IPS DF 4.7 (cell line): ENCODE data around the gene EPHB4.

ENCODE experiments used
- DNase-seq: peaks from one replicate; pipeline ENCODE4 v3.0.0-alpha.2; 2013; ENCODE audit warnings: low spot score; ENCODE audit errors: extremely low read depth

The EPHB4 gene

GRCh38 chr7:100854146-100854895, 27.0 kb upstream of the EPHB4 start:
- no peak for DNase-seq

- DNase-seq = peak; percentile 69
Measured at GRCh38 chr7:100852048-100852872, 24.9 kb upstream of the EPHB4 start, which contains the start of gene SLC12A9. TSS of gene SLC12A9 (plus strand) at chr7:100852713. CDS start at chr7:100854198, 1,485 bp downstream.

GRCh38 chr7:100847360-100847759, 20.0 kb upstream of the EPHB4 start:
- no peak for DNase-seq

DNA sequence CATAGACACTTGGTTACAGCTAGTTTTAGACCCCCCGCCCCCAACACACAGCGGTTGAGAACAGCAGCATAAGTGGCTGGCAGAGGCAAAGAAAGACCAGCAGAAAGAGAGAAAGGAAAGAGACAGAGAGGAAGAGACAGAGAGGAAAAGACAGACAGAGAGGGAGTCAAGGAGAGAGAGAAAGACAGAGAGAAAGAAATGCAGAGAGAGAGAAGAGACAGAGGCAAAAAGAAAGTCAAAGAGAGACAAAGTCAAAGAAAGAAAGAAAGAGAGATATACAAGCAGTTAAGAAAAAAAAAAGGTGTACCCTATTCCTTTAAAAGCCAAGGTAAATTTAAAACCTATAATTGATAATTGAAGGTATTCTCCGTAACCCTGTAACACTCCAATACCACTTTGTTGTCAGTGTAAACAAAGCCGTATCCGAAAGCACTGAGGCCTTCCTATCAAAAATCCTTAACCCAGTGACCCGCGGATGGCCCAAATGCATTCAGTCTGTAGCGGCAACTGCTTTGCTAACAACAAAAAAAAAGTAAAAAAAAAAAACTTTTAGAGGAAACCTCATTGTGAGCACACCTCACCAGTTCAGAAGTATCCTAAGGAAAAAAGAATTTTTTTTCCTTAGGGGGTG, 13.3 kb upstream of the EPHB4 start:
- DNase-seq = no peak

DNA sequence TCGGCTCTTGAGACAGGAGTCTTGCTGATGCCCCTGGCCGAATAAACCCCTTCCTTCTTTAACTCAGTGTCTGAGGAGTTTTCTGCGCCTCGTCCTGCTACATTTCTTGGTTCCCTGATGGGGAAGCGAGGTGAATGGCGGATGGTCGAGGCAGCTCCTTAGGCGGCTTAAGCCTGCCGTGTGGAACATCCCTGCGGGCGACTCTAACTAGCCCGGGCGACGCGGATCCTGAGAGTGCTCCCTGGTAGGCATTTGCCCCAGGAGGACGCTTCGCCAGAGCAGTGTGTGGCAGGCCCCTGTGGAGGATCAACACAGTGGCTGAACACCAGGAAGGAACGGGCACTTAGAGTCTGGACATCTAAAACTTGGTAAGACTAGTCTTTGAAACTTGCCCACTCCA, 12.0 kb upstream of the EPHB4 start:
- DNase-seq = no peak

DNA sequence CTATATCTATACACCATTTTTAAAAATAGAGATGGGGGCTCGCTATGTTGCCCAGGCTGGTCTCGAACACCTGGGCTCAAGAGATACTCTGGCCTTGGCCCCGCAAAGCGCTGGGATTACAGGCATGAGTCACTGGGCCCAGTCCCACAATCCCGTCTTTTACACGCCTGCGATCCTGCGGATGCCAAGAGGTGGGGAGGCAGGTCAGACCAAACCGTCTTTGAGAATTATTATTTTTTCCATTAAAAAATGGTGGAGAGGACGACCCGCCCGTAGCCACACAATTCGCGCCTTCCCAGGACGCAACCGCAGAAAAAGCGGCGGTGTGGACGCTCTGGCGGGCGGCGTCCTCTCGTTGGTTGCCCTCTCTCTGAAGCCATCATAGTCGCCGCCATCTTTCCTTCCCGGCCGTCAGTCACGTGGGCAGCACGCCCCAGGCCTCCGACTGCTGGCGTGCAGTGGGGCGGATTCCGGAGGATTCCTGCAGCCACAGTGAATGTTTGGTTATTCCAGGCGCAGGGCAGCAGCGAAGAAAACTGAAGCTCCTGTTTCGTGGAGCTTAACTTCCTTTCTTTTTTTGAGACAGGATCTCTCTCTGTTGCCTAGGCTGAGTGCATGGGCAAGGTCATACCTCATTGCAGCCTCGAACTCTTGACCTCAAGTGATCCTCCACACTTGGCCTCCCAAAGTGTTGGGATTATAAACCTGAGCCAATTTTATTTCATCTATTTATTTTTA, 9.9 kb upstream of the EPHB4 start:
- peak; percentile 88 for DNase-seq

DNA sequence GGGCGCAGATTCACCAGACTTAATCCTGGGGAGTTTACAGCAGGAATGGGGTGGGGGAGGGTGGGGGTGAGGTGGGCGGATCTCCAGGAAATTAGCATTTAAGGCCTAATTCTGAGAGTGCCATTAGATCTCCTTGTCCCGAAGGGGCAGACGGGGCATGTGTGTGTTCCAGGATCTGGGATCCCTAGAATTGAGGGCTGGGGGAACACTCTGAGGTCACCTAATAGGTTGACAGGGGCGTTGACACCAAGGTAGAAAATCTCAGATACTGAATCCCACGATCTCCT, 9.4 kb upstream of the EPHB4 start:
- no peak for DNase-seq

DNA sequence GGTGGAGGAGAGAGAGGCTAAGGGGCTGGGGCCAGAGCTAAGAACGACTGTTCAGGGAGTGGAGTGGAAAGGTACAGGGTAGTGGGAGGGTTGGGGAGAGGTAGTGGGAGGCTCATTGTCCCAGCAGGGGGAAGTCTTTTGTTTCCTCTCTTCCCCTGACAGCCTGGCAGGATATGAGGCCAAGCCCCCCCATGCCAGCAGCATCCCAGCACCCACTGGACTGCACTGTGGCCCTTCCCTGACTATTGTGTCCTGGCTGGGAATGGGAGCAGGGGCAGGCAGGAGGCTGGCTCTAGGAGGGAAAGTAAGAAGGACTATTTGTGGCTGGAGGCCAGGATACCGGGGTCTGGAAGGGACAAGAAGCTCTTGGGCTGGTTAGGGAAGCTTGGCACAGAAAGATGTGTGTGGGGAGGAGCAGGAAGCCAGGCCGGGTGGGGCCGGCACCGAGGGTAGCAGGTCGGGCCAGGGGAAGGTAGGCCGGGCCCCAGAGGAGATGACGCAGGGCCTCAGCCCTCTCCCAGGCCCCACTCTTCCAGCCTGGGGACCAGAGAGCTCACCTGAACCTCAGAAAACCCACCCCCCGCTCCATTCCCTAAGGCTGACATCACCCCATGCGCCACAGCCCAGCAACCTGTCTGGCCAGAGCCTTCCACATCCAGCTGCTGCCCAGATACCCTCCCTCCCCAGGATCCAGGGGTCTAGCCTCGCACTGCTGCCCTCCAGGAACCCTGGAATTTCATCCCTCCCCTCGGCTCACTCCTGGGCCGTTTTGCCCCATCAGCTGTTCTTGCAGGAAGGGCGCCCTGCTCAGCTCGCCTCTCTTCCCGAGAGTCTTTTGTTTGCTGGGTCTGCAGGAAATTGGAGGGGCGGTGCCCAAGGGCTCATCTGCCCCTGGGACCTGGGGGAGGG, 8.8 kb upstream of the EPHB4 start:
- peak; percentile 78 for DNase-seq

GRCh38 chr7:100832281-100832633, 4.9 kb upstream of the EPHB4 start:
- DNase-seq = no peak

GRCh38 chr7:100830396-100830795, 3.1 kb upstream of the EPHB4 start:
- DNase-seq = no peak

- DNase-seq = no peak
Measured at GRCh38 chr7:100829150-100829716, 1.9 kb upstream of the EPHB4 start.

DNA sequence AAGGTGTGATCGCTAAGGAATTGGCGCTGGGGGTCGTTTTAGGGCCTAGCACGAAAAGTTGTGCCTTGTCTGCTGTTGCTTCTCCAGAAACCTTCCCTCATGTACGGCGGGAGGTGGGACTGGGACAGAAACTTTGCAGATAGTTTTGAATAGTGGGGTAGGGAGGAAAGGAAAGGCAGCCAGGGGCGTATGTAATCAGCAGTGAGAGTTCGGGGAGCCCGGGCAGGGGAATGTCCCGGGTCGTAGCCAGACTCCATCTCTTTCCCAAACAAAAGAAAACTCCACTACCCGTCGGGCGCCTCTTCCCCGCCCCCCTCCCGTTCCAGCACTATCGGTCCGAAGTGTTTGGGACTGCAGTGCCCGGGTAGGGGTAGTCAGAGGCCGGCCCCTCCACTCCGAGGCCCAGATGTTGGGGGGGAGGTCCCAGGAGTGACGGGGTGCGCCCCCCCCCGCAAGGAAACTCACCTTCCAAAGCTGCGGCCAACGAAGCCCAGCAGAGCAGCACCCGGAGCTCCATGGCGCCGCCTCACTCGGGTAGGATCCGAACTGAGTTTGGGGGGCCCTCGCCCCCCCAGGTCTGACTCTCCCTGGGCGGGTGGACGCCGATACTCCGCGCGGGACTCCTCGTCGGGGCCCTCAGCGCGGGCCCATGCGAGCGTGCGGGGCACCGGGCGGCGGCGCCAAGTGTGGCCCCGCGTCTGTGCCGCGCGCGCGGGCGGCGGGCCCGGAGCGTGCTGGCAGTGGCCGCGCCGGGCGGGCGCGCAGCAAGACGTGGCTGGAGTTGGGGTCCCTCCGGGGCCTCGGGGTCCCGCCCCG, 601 bp downstream of the EPHB4 start:
- no peak for DNase-seq

GRCh38 chr7:100825751-100826513, 1.4 kb downstream of the EPHB4 start:
- DNase-seq = no peak

DNA sequence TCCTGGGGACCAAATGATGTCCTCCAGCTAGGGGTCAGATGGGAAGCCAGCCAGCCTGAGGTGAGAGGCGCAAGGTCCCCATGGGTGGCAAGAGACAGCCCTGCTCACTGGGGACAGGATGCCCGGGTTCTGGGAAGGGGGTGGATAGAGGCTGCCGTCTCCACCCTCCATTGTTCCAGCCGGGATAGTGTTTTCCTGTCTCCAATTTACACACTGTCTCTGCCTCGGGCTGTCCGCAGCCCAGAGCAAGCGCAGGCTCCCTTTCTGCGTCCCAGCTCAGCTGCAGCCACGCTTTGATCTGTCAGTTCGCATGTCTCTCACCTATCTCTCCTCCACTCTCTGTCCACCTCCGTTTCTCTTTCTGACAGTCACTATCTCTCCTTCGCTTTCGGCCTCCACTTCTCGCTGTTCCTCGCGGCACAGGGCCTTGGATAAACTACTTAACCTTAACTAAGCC, 2.1 kb downstream of the EPHB4 start:
- DNase-seq = no peak

DNA sequence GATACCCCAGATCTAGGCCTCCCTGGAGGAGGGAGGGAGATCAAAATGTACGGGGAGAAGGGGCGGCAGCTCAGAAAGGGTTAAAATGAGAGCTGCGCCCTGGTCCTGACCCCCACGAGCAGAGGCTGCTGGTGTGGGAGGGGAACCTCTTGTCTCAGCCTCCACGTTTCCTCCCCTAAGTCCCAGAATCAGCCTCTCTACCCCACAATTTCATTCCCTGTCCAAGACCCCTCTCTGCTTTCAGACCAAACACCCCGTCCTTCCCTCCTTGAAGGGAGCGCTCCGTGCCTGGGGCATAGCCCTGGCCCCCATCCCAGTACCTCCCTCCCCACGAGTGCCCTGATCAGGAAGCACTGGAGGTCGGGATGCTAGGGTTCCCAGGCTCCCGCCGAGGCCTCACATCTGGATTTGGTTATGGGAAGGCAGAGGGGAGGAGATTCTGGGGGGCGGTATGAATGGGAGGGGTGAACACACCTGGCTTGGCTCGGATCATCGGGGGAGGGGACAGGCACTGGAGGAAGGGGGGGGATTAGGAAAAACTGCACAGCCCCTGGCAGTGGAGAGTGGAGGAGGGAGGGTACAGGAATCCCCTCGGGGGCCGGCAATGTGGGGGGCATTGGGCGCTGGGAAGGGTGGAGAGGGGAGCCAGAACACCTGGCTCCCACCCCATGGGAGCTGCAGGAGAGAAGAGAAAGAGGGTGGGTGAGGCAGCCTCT, 2.7 kb downstream of the EPHB4 start:
- no peak for DNase-seq

GRCh38 chr7:100823534-100823933, 3.8 kb downstream of the EPHB4 start:
- no peak for DNase-seq

GRCh38 chr7:100823140-100823525, 4.2 kb downstream of the EPHB4 start:
- no peak for DNase-seq
